ENCODE data around the gene BRPF1. TPM values are rescaled to one million over a fixed set of nuclear protein-coding genes. Genes with fewer than 3 reads are reported as not detected.

BRPF1 gene
- total and polyA plus RNA-seq, 10 of the 15 experiments (the other 5 are each of a cell fraction or from before 2014, with no cell fraction given) = 1.2 to 25.3 (median 13.6) TPM

DNA sequence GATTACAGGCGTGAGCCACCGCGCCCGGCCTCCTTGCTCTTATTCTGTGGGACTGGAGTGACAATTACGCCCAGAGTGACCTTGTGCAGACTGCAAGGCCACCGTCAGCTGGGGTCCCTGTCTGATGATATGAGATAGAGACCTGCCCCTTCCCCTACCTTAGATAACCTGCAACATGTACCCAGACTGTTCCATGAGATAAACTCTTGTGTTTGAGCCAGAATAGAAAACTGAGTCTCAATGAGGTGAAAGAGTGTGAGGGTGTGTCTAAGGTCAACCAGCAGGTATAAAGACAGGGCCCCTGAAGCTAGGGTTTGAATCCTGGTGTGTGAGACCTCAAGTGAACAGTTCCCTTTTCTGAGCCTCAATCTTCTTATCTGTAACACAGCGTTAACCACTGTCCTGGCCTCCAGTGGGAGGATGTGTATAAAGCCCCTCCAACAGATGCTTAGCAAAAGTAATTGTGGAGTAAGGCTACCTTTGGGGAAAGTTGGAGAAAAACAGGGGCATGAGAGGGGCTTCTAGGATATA lies 54.7 kb downstream of the BRPF1 start:
- in situ Hi-C loops (cut with MboI) = no loop called here
- ATAC-seq (no peak), FAIRE-seq (no peak), DNase-seq (ENCODE audit: low read depth, low spot score) (no peak)
- no peak overlapping the region for H3K4me2 ChIP-seq (ENCODE audit: control insufficient read depth, insufficient read depth)
- no peak overlapping the region for H3K9ac ChIP-seq (ENCODE audit: control insufficient read depth, insufficient read depth, low read length)
- H3K4me1 ChIP-seq (ENCODE audit: control insufficient read depth, insufficient read depth, low read length) = peaks cover 8% of the 10 kb centered on the region
- H2AFZ ChIP-seq (ENCODE audit: control insufficient read depth, low read depth, low read length) = no peak overlapping the region
- H3K79me2 ChIP-seq (ENCODE audit: control insufficient read depth, insufficient read depth, low read length) = peaks cover 9% of the 10 kb centered on the region
- 97% methylated on average over 7 of the region's 7 CpGs for WGBS (ENCODE audit: insufficient coverage, insufficient replicate concordance, low lambda C conversion rate, missing lambda C conversion rate)
- SMC1A ChIA-PET (ENCODE audit: uncharacterized antibody, unreplicated experiment) = interaction anchor here (0.7 kb wide), 1 partner anchor 145 kb away, joined by 3 read pairs; no protein-coding TSS in a partner anchor
- no peaks in the 10 kb centered on the region for H3K9me3 ChIP-seq (replicated peaks; ENCODE audit: control insufficient read depth, insufficient read depth, low read length)
- intact Hi-C loops (cut with micrococcal nuclease; ENCODE audit: unreplicated experiment) = no loop called here
- POLR2A ChIA-PET = no interaction called here
- RAD21 ChIA-PET (ENCODE audit: unreplicated experiment) = no interaction called here
- no TSS peak for BruUV-seq (replicated peaks)
- no peaks in the 10 kb centered on the region for H3K27me3 ChIP-seq (replicated peaks in 1 of 2; ENCODE audit: control insufficient read depth in 2 of 2, insufficient read depth in 2 of 2, low read length in 1 of 2)
- CTCF ChIA-PET = interaction anchor here (0.5 to 1.4 kb wide), 5 partner anchors 9 to 146 kb away, joined by 3 to 7 read pairs (median 4); partner anchors contain the start of gene CRELD1
- TF ChIP-seq FOXK2 (IDR thresholded peaks at IDR 0.05) (no peak), SPI1 (IDR thresholded peaks at IDR 0.05; ENCODE audit: borderline replicate concordance, insufficient read depth, low read depth, low read length) (peak; percentile 28; the same call in 1 of the 2 replicates)
- H3K4me3 ChIP-seq = no peak overlapping the region
- no peak overlapping the region for H3K27ac ChIP-seq (ENCODE audit: control insufficient read depth, insufficient read depth)
- no peaks in the 10 kb centered on the region for H4K20me1 ChIP-seq (ENCODE audit: control insufficient read depth, insufficient read depth)
- peaks cover 8 to 16% of the 10 kb centered on the region in 2 experiments; a peak in 3 of 4 replicates for H3K36me3 ChIP-seq (ENCODE audit: control insufficient read depth in 2 of 2, insufficient read depth in 2 of 2, low read length in 1 of 2)

DNA sequence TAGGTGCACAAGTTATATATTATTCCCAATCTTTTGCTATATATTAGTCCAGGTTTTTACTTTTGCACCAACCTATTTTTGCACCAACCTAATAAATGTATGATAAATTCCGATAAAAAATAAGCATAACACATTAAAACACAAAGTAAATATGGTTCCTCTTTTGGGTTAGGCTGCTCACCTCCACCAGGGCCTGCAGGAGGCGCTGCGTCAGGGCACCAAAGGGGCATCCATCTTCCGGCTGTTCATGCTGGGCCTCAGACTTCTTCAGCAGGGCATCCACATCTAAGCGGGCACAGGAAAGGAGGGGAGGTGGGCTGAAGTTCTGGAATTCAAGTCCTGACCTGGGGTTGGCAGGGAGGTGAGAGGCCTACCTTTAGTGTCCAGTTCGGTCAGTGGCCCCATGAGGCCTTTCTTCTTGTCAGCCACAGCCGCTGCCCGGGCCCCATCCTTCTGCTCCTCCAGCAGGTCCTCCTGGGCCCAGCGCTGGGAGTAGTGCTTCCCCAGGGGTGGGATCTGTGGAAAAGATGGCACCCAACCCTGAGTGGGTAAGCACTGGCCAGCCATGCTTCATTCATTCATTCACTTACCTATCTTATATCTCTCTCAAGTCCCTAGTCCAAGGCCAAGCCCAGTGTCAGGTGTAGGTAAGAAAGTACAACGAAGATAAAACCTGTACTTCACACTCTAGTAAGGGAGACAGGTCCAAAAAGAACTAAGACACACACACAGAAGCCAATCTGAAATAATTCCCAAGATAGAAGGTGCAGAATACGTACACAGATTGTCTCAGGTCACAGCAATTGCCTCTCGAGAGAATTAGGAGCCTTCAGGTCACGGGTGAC lies 55.5 kb downstream of the BRPF1 start:
- peak; percentile 41; the same call in 1 of the 3 replicates for ATAC-seq
- ChIA-PET CTCF (interaction anchor here (0.5 to 1.4 kb wide), 6 partner anchors 9 to 146 kb away, joined by 3 to 7 read pairs (median 4); partner anchors contain the start of gene CRELD1), SMC1A (ENCODE audit: uncharacterized antibody, unreplicated experiment) (interaction anchor here (0.7 kb wide), 1 partner anchor 144 kb away, joined by 3 read pairs; no protein-coding TSS in a partner anchor), RAD21 (ENCODE audit: unreplicated experiment) (no interaction called here), POLR2A (interaction anchor here (1.5 kb wide), 1 partner anchor 87 kb away, joined by 3 read pairs; no protein-coding TSS in a partner anchor)
- TF ChIP-seq YY1 (IDR thresholded peaks at IDR 0.05; ENCODE audit: low read depth, low read length) = peak; percentile 65
- TF ChIP-seq, protein P1, sequence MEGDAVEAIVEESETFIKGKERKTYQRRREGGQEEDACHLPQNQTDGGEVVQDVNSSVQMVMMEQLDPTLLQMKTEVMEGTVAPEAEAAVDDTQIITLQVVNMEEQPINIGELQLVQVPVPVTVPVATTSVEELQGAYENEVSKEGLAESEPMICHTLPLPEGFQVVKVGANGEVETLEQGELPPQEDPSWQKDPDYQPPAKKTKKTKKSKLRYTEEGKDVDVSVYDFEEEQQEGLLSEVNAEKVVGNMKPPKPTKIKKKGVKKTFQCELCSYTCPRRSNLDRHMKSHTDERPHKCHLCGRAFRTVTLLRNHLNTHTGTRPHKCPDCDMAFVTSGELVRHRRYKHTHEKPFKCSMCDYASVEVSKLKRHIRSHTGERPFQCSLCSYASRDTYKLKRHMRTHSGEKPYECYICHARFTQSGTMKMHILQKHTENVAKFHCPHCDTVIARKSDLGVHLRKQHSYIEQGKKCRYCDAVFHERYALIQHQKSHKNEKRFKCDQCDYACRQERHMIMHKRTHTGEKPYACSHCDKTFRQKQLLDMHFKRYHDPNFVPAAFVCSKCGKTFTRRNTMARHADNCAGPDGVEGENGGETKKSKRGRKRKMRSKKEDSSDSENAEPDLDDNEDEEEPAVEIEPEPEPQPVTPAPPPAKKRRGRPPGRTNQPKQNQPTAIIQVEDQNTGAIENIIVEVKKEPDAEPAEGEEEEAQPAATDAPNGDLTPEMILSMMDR (IDR thresholded peaks at IDR 0.05 in 2 of 3, conservative IDR thresholded peaks at IDR 0.05 in 1 of 3; ENCODE audit: control insufficient read depth in 2 of 3, extremely low read depth in 1 of 3, insufficient read depth in 1 of 3, low read depth in 3 of 3, low read length in 3 of 3) = peak; percentile 9 to 65 (median 58)
- TF ChIP-seq BACH1 (IDR thresholded peaks at IDR 0.05; ENCODE audit: borderline replicate concordance) = no peak
- peaks cover 8 to 16% of the 10 kb centered on the region in 2 experiments; a peak in 3 of 4 replicates for H3K36me3 ChIP-seq (ENCODE audit: control insufficient read depth in 2 of 2, insufficient read depth in 2 of 2, low read length in 1 of 2)
- 89% methylated on average over 13 of the region's 13 CpGs for WGBS (ENCODE audit: insufficient coverage, insufficient replicate concordance, low lambda C conversion rate, missing lambda C conversion rate)
- no peak overlapping the region for H3K9ac ChIP-seq (ENCODE audit: control insufficient read depth, insufficient read depth, low read length)
- H3K27me3 ChIP-seq (replicated peaks in 1 of 2; ENCODE audit: control insufficient read depth in 2 of 2, insufficient read depth in 2 of 2, low read length in 1 of 2) = no peaks in the 10 kb centered on the region
- no peaks in the 10 kb centered on the region for H3K9me3 ChIP-seq (replicated peaks; ENCODE audit: control insufficient read depth, insufficient read depth, low read length)
- peaks cover 7% of the 10 kb centered on the region for H3K4me1 ChIP-seq (ENCODE audit: control insufficient read depth, insufficient read depth, low read length)
- no peak for DNase-seq (ENCODE audit: low read depth, low spot score)
- intact Hi-C loops (cut with micrococcal nuclease; ENCODE audit: unreplicated experiment) (no loop called here), in situ Hi-C loops (cut with MboI) (no loop called here)
- peaks cover 17% of the 10 kb centered on the region for H3K79me2 ChIP-seq (ENCODE audit: control insufficient read depth, insufficient read depth, low read length)
- no peak for FAIRE-seq
- no peak overlapping the region for H2AFZ ChIP-seq (ENCODE audit: control insufficient read depth, low read depth, low read length)
- no peaks in the 10 kb centered on the region for H4K20me1 ChIP-seq (ENCODE audit: control insufficient read depth, insufficient read depth)
- no TSS peak for BruUV-seq (replicated peaks)
- H3K4me3 ChIP-seq = no peak overlapping the region
- H3K4me2 ChIP-seq (ENCODE audit: control insufficient read depth, insufficient read depth) = no peak overlapping the region
- no peak overlapping the region for H3K27ac ChIP-seq (ENCODE audit: control insufficient read depth, insufficient read depth)

All from GM12878 (cell line).